ENCODE measurements around the gene MEN1.

GRCh38 chr11:64857485-64857884 is 47.1 kb upstream of the MEN1 start:
- no peak for TF ChIP-seq CTCF (IDR thresholded peaks at IDR 0.05)
- TF ChIP-seq ZFX (IDR thresholded peaks at IDR 0.05; ENCODE audit: borderline replicate concordance): no peak
